ENCODE measurements around the gene OSM.

The OSM gene

DNA sequence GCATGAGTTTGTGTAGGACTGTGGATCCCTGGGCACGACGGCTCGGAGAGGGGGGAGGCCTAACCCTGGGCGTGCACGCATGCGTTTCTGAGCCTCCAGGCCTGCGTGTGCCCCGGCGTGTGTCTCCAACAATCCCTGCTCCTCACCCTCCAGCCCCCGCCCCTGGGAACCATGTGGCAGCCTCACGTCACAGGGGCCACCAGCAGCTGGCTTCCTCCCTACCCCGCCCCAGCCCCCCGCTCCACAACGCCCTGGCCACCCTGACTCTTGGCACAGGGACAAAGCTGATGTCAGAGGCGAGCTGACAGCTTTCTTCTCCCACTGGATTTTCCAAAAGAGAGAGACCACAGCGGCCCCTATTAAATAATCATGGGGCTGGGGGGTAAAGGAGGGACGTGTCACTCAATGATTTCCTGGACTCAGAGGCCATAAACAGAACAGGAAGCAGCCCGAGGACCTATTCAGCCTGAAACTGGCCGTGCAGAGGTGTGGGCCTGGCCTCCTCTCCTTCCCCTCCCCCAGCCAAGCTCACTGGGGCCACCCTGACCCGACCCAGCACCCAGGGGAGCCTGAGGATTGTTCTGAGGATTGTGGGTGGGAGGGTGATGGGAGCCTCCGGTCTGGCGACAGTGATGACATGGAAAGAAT, 13.3 kb downstream of the OSM start:
- Histone ChIP-seq H3K27ac (ENCODE audit: low read depth, low read length) (no peak overlapping the region), H3K9ac (ENCODE audit: low read length) (no peak overlapping the region), H3K27me3 (ENCODE audit: control insufficient read depth in 1 of 2, insufficient read depth in 2 of 2, low read length in 2 of 2) (peaks cover 0 to 11% of the 10 kb centered on the region in 2 donors), H3K9me3 (ENCODE audit: low read length) (no peaks in the 10 kb centered on the region), H3K4me3 (ENCODE audit: low read depth in 1 of 2, low read length in 2 of 2) (no peak overlapping the region), H3K36me3 (ENCODE audit: insufficient read depth, low read length) (no peaks in the 10 kb centered on the region), H3K4me1 (ENCODE audit: insufficient read depth, low read length) (no peaks in the 10 kb centered on the region)

- Histone ChIP-seq H3K4me3 (ENCODE audit: low read depth in 1 of 2, low read length in 2 of 2) (no peak overlapping the region), H3K27ac (ENCODE audit: low read depth, low read length) (no peak overlapping the region), H3K27me3 (ENCODE audit: control insufficient read depth in 1 of 2, insufficient read depth in 2 of 2, low read length in 2 of 2) (peaks cover 0 to 18% of the 10 kb centered on the region in 2 donors), H3K9ac (ENCODE audit: low read length) (no peak overlapping the region), H3K4me1 (ENCODE audit: insufficient read depth, low read length) (no peaks in the 10 kb centered on the region), H3K36me3 (ENCODE audit: insufficient read depth, low read length) (no peaks in the 10 kb centered on the region), H3K9me3 (ENCODE audit: low read length) (no peaks in the 10 kb centered on the region)
Observed at GRCh38 chr22:30252411-30253204, 14.0 kb downstream of the OSM start.

GRCh38 chr22:30251711-30252110, 14.9 kb downstream of the OSM start:
- peaks cover 0 to 27% of the 10 kb centered on the region in 2 donors for H3K27me3 ChIP-seq (ENCODE audit: control insufficient read depth in 1 of 2, insufficient read depth in 2 of 2, low read length in 2 of 2)
- H3K36me3 ChIP-seq (ENCODE audit: insufficient read depth, low read length), result no peaks in the 10 kb centered on the region
- H3K9me3 ChIP-seq (ENCODE audit: low read length), result no peaks in the 10 kb centered on the region
- no peak overlapping the region for H3K9ac ChIP-seq (ENCODE audit: low read length)
- no peak overlapping the region for H3K27ac ChIP-seq (ENCODE audit: low read depth, low read length)
- no peaks in the 10 kb centered on the region for H3K4me1 ChIP-seq (ENCODE audit: insufficient read depth, low read length)
- no peak overlapping the region for H3K4me3 ChIP-seq (ENCODE audit: low read depth in 1 of 2, low read length in 2 of 2)

DNA sequence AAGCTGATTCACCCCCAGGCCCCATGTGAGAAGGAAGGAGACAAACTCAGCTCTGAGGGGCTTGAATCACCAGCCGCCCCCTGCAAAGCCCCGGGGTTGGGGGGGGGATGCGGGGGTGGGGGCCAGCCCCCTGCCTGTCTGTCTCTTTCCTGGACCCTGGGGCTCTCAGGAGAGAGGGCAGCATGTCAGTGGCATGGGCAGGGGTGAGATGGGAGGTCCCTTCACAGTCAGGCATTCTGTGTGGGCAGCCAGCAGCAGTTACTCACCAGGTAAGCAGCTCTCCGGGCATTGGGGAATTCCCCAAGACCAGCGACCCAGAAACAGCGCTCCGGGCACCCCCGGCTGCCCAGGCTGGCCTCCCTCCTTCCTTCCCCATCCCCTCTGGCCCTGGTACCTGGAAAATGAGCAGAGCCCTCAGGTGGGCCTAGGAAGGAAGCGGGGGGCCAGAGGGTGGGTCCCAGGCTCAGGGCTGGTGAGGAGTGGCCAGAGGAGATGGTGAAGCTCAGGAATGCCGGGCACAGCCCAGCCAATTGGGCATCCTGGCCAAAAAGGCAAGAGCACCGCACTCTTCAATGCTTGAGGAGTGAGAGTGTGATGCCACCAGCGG, 15.9 kb downstream of the OSM start:
- peaks cover 3% of the 10 kb centered on the region for H3K4me1 ChIP-seq (ENCODE audit: insufficient read depth, low read length)
- no peak overlapping the region for H3K9ac ChIP-seq (ENCODE audit: low read length)
- H3K27ac ChIP-seq (ENCODE audit: low read depth, low read length), result no peak overlapping the region
- no peak overlapping the region for H3K4me3 ChIP-seq (ENCODE audit: low read depth in 1 of 2, low read length in 2 of 2)
- H3K9me3 ChIP-seq (ENCODE audit: low read length), result no peaks in the 10 kb centered on the region
- peaks cover 4 to 31% of the 10 kb centered on the region in 2 donors for H3K27me3 ChIP-seq (ENCODE audit: control insufficient read depth in 1 of 2, insufficient read depth in 2 of 2, low read length in 2 of 2)
- no peaks in the 10 kb centered on the region for H3K36me3 ChIP-seq (ENCODE audit: insufficient read depth, low read length)

GRCh38 chr22:30250039-30250565, 16.5 kb downstream of the OSM start:
- no peak overlapping the region for H3K4me3 ChIP-seq (ENCODE audit: low read depth in 1 of 2, low read length in 2 of 2)
- peaks cover 8% of the 10 kb centered on the region for H3K4me1 ChIP-seq (ENCODE audit: insufficient read depth, low read length)
- H3K27ac ChIP-seq (ENCODE audit: low read depth, low read length), result no peak overlapping the region

DNA sequence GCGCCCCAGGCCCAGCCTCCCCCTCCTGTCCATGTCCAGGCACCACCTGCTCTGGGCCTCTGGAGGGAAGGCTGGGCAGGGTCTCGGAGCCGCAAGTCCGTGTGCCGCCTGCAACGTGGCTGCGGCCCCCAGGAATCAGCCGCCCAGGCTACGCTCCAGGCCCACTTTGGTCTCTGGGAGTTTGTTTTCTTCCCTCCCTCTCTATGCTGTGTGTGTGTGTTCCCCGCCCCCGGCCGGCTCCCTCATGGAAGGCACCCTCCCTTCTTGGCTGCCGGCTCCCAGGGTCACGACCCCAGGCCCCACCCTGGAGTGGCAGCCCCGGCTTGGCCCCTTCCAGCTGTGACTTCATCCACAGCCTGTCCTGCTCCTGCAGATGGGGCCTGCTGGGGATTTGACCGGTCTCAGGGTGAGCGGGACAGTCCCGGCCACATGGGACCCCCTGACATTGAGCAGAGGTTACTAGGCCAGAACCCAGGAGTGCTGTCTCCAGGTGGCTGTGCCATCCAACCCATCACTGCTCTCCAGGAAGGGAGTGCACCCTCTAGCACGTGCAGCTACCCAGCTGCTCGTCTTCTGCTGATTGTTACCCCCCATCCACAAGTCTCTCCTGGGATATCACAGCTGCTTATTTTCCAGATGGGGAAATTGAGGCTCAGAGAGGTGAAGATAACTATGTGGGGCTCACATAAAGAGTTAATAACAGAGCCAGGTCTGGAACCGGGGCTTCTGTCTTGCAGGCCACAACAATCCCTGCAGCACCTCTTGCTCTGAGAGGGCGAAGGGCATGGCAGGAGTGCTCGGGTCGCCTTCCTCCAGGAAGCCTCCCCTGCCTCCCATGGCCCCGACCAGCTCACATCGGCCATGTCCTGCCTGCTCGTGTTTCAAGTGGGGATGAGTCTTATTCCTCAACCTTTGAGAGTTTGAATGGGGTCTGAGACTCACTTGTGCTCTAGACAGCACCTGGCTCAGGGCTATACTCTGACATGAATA, 17.3 kb downstream of the OSM start:
- Histone ChIP-seq H3K27ac (ENCODE audit: low read depth, low read length) (no peak overlapping the region), H3K4me1 (ENCODE audit: insufficient read depth, low read length) (peaks cover 8% of the 10 kb centered on the region)

More at GRCh38 chr22:30250039-30250565, 16.5 kb downstream of the OSM start:
- no peak overlapping the region for H3K9ac ChIP-seq (ENCODE audit: low read length)
- H3K27me3 ChIP-seq (ENCODE audit: control insufficient read depth in 1 of 2, insufficient read depth in 2 of 2, low read length in 2 of 2), result peaks cover 8 to 37% of the 10 kb centered on the region in 2 donors
- no peaks in the 10 kb centered on the region for H3K9me3 ChIP-seq (ENCODE audit: low read length)
- H3K36me3 ChIP-seq (ENCODE audit: insufficient read depth, low read length), result no peaks in the 10 kb centered on the region

GRCh38 chr22:30248484-30248883, 18.2 kb downstream of the OSM start:
- Histone ChIP-seq H3K9me3 (ENCODE audit: low read length) (no peaks in the 10 kb centered on the region), H3K27ac (ENCODE audit: low read depth, low read length) (no peak overlapping the region), H3K9ac (ENCODE audit: low read length) (no peak overlapping the region), H3K4me1 (ENCODE audit: insufficient read depth, low read length) (peaks cover 8% of the 10 kb centered on the region), H3K36me3 (ENCODE audit: insufficient read depth, low read length) (no peaks in the 10 kb centered on the region), H3K4me3 (ENCODE audit: low read depth in 1 of 2, low read length in 2 of 2) (no peak overlapping the region), H3K27me3 (ENCODE audit: control insufficient read depth in 1 of 2, insufficient read depth in 2 of 2, low read length in 2 of 2) (peaks cover 8 to 40% of the 10 kb centered on the region in 2 donors)

More for the DNA sequence above, 17.3 kb downstream of the OSM start:
- Histone ChIP-seq H3K9ac (ENCODE audit: low read length) (no peak overlapping the region), H3K36me3 (ENCODE audit: insufficient read depth, low read length) (no peaks in the 10 kb centered on the region), H3K9me3 (ENCODE audit: low read length) (no peaks in the 10 kb centered on the region), H3K4me3 (ENCODE audit: low read depth in 1 of 2, low read length in 2 of 2) (no peak overlapping the region), H3K27me3 (ENCODE audit: control insufficient read depth in 1 of 2, insufficient read depth in 2 of 2, low read length in 2 of 2) (peaks cover 8 to 40% of the 10 kb centered on the region in 2 donors)

DNA sequence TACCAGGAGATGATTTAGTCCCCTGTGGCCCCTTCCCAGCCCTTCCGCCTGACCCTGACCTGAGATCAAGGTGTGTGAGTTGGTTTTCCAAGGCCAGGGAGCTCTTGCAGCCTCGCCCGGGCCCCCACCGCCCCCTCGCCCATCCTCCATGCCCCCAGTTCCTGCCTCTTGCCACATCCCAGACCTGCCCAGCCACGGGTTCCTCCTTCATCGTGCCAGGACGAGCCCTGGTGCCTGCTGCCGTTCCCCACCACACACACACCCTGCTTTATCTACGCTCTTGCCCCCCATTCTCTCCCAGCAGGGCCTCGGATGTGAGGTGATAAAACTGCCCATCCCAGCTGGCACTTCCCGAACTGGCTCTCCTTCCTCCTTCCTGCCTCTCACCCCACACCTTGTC, 18.7 kb downstream of the OSM start:
- H3K27ac ChIP-seq (ENCODE audit: low read depth, low read length), result no peak overlapping the region
- no peaks in the 10 kb centered on the region for H3K36me3 ChIP-seq (ENCODE audit: insufficient read depth, low read length)
- peaks cover 8 to 40% of the 10 kb centered on the region in 2 donors for H3K27me3 ChIP-seq (ENCODE audit: control insufficient read depth in 1 of 2, insufficient read depth in 2 of 2, low read length in 2 of 2)
- H3K4me3 ChIP-seq (ENCODE audit: low read depth in 1 of 2, low read length in 2 of 2), result no peak overlapping the region
- peaks cover 8% of the 10 kb centered on the region for H3K4me1 ChIP-seq (ENCODE audit: insufficient read depth, low read length)
- H3K9me3 ChIP-seq (ENCODE audit: low read length), result no peaks in the 10 kb centered on the region
- no peak overlapping the region for H3K9ac ChIP-seq (ENCODE audit: low read length)

DNA sequence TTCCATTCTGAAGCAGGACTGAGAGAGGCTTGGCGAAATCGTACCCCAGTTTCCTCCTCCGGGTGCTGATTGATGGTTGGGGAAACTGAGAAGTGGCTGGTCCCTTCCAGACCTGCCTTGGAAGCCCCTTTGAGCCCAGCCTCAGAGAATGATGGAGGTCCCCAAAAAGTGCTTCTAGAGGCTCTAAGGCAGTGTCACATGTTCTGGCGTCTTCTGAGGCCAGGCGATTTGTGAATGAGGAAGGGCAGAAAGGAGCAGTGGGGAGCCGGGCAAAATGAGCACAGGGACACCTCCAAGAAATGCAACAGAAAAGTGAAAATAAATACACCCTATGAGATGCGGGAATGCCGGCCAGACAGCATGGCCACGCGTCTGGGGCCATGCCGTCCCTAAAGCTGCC, 19.1 kb downstream of the OSM start:
- peaks cover 8% of the 10 kb centered on the region for H3K4me1 ChIP-seq (ENCODE audit: insufficient read depth, low read length)
- H3K36me3 ChIP-seq (ENCODE audit: insufficient read depth, low read length), result no peaks in the 10 kb centered on the region
- H3K9me3 ChIP-seq (ENCODE audit: low read length), result no peaks in the 10 kb centered on the region
- no peak overlapping the region for H3K27ac ChIP-seq (ENCODE audit: low read depth, low read length)
- H3K9ac ChIP-seq (ENCODE audit: low read length), result no peak overlapping the region
- H3K4me3 ChIP-seq (ENCODE audit: low read depth in 1 of 2, low read length in 2 of 2), result no peak overlapping the region
- H3K27me3 ChIP-seq (ENCODE audit: control insufficient read depth in 1 of 2, insufficient read depth in 2 of 2, low read length in 2 of 2), result peaks cover 8 to 40% of the 10 kb centered on the region in 2 donors

- peaks cover 8 to 40% of the 10 kb centered on the region in 2 donors for H3K27me3 ChIP-seq (ENCODE audit: control insufficient read depth in 1 of 2, insufficient read depth in 2 of 2, low read length in 2 of 2)
- H3K27ac ChIP-seq (ENCODE audit: low read depth, low read length), result no peak overlapping the region
- no peak overlapping the region for H3K9ac ChIP-seq (ENCODE audit: low read length)
- no peaks in the 10 kb centered on the region for H3K36me3 ChIP-seq (ENCODE audit: insufficient read depth, low read length)
- peaks cover 8% of the 10 kb centered on the region for H3K4me1 ChIP-seq (ENCODE audit: insufficient read depth, low read length)
- no peaks in the 10 kb centered on the region for H3K9me3 ChIP-seq (ENCODE audit: low read length)
- peak overlapping the region; percentile 47 to 56 for H3K4me3 ChIP-seq (ENCODE audit: low read depth in 1 of 2, low read length in 2 of 2)
Observed at GRCh38 chr22:30246814-30247376, 19.8 kb downstream of the OSM start.
